ENCODE data around the gene TGFB2. TPM values are rescaled to one million over a fixed set of nuclear protein-coding genes. Genes with fewer than 3 reads are reported as not detected.
A peak's percentile ranks its signal among the peaks of the same experiment; 100 is the strongest.

Gene TGFB2
- total RNA-seq, 4 donors from 2014 or later, result 3.3 to 9.4 (median 6.8) TPM

DNA sequence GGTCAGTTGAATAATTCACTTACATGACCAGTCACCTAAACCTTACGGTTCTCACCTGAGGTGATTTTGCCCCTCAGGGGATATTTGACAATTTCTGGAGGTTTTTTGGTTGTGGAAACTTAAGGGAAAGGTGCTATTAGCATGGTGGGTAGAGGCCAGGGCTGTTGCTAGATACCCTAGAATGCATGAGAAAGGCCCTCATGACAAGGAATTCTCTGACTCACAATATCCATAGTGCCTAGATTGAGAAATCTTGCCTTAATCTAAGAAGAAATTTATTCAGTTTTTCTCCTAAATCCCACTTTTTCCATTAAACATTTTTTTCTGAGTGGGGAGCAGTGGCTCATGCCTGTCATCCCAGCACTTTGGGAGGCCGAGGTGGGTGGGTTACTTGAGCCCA is 119.7 kb downstream of the TGFB2 start:
- no peaks in the 10 kb centered on the region for H3K36me3 ChIP-seq
- H3K27ac ChIP-seq, result peak overlapping the region in 1 of 4 donors; percentile 69
- no peak for ATAC-seq
- H3K27me3 ChIP-seq, result no peaks in the 10 kb centered on the region
- H3K4me3 ChIP-seq, result no peak overlapping the region
- TF ChIP-seq POLR2A (IDR thresholded peaks at IDR 0.05), result no peak
- TF ChIP-seq, protein P1, sequence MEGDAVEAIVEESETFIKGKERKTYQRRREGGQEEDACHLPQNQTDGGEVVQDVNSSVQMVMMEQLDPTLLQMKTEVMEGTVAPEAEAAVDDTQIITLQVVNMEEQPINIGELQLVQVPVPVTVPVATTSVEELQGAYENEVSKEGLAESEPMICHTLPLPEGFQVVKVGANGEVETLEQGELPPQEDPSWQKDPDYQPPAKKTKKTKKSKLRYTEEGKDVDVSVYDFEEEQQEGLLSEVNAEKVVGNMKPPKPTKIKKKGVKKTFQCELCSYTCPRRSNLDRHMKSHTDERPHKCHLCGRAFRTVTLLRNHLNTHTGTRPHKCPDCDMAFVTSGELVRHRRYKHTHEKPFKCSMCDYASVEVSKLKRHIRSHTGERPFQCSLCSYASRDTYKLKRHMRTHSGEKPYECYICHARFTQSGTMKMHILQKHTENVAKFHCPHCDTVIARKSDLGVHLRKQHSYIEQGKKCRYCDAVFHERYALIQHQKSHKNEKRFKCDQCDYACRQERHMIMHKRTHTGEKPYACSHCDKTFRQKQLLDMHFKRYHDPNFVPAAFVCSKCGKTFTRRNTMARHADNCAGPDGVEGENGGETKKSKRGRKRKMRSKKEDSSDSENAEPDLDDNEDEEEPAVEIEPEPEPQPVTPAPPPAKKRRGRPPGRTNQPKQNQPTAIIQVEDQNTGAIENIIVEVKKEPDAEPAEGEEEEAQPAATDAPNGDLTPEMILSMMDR (IDR thresholded peaks at IDR 0.05), result no peak
- TF ChIP-seq POLR2AphosphoS5 (IDR thresholded peaks at IDR 0.05), result no peak
- no peak for TF ChIP-seq EP300 (IDR thresholded peaks at IDR 0.05)
- peaks cover 13 to 44% (median 17%) of the 10 kb centered on the region in 3 donors for H3K4me1 ChIP-seq
- 100% methylated on average over 2 of the region's 2 CpGs; no CpG with 5 or more reads in 1 of the 2 donors for WGBS, 2 donors (ENCODE audit: low coverage in 1 of 2)
- H3K9me3 ChIP-seq, result no peaks in the 10 kb centered on the region

GRCh38 chr1:218466341-218467010 is 121.3 kb downstream of the TGFB2 start:
- no peak for ATAC-seq
- Histone ChIP-seq H3K4me3 (no peak overlapping the region), H3K4me1 (peaks cover 4 to 28% (median 7%) of the 10 kb centered on the region in 3 donors), H3K27ac (peak overlapping the region in 1 of 4 donors; percentile 8), H3K36me3 (no peaks in the 10 kb centered on the region), H3K27me3 (no peaks in the 10 kb centered on the region), H3K9me3 (no peaks in the 10 kb centered on the region)
- 60 to 72% methylated on average over 4 to 6 of the region's 6 CpGs for WGBS, 2 donors (ENCODE audit: low coverage in 1 of 2)
- TF ChIP-seq POLR2AphosphoS5 (IDR thresholded peaks at IDR 0.05), result no peak
- TF ChIP-seq POLR2A (IDR thresholded peaks at IDR 0.05), result no peak
- TF ChIP-seq, protein P1 (IDR thresholded peaks at IDR 0.05), result no peak
- no peak for TF ChIP-seq EP300 (IDR thresholded peaks at IDR 0.05)

DNA sequence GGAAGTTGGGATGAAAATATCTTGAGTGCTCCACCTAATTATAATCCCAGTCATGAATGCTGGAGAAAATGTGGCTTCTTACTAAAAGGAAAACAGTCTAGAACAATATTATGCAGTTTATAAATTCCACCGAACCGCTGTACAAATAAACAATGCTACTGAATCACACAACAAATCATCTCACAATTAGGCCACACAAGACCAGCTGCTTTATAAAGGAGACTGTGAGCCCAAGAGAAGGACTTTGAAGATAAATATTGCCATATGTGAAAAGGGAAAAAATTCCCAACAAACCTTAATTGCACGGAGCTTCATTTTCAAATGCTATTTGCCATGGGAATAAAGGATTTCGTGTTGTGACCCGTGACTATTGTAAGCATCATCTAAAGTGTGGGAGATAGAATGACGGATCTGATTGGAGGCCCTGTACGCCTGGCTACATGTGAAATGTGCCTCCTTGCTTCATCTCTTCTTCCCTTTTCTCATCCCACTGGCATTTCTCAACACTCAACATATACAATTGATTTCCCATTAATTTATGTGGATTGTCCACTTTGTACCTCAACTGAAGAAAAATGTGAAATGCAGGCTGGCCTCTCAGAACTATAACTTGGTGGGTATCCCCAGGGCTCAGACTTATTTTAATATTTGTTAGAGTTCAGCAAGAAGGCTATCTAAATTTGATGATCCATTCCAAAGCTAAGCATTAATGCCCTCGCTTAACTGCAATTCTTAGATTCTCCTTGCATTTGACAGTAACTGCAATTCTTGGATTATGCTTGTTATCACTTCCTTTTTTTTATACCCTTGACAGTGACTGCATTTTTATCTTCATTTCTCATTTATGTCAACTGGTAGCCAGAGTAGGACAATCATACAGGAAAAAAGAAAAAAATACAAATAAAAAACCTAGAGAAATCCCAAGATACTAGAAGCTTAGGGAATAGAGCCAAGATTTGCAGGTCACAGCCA is 122.3 kb downstream of the TGFB2 start:
- no peaks in the 10 kb centered on the region for H3K36me3 ChIP-seq
- 74 to 78% methylated on average over 8 of the region's 8 CpGs for WGBS, 2 donors (ENCODE audit: low coverage in 1 of 2)
- H3K9me3 ChIP-seq, result no peaks in the 10 kb centered on the region
- H3K27me3 ChIP-seq, result no peaks in the 10 kb centered on the region
- TF ChIP-seq EP300 (IDR thresholded peaks at IDR 0.05) (no peak), POLR2AphosphoS5 (IDR thresholded peaks at IDR 0.05) (no peak), POLR2A (IDR thresholded peaks at IDR 0.05) (no peak)
- TF ChIP-seq, protein P1 (IDR thresholded peaks at IDR 0.05), result no peak
- no peak overlapping the region for H3K4me3 ChIP-seq
- ATAC-seq, result no peak
- no peak overlapping the region for H3K27ac ChIP-seq
- H3K4me1 ChIP-seq, result peaks cover 4 to 20% (median 4%) of the 10 kb centered on the region in 3 donors

DNA sequence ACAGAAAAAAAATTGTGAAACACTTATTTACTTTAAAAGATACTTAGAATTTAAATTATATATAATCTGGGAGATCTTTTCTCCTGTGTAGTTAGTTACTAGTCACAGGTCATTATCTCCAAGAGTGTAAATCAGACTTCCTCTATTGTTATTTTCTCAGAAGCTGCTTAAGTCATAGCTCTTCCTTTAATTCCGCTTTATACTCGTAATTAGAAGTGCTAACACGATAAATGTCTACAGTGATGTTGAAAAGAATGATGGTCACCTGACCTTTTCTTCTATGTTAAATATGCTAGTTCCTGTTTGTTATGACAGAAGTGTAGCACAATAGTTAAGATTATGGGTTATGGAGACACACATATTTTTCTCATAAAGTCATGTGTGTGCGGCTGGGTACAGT is 123.6 kb downstream of the TGFB2 start:
- Histone ChIP-seq H3K4me3 (no peak overlapping the region), H3K9me3 (no peaks in the 10 kb centered on the region), H3K36me3 (no peaks in the 10 kb centered on the region), H3K27me3 (no peaks in the 10 kb centered on the region), H3K27ac (no peak overlapping the region), H3K4me1 (peaks cover 0 to 6% (median 0%) of the 10 kb centered on the region in 3 donors)
- TF ChIP-seq, protein P1 (IDR thresholded peaks at IDR 0.05), result no peak
- TF ChIP-seq POLR2A (IDR thresholded peaks at IDR 0.05), result no peak
- no peak for TF ChIP-seq EP300 (IDR thresholded peaks at IDR 0.05)
- no peak for TF ChIP-seq POLR2AphosphoS5 (IDR thresholded peaks at IDR 0.05)
- ATAC-seq, result peak; percentile 39
- WGBS, 2 donors (ENCODE audit: low coverage in 1 of 2), result 74 to 84% methylated on average over 3 to 4 of the region's 4 CpGs

Data from gastroesophageal sphincter (tissue), 4 donors.